HepG2 (cell line): Measurements from ENCODE around the gene ACSBG1.

ENCODE experiments used
- ELF3 ChIP-seq: IDR thresholded peaks from 2 replicates; pipeline ENCODE4 v1.6.1; 2016; ENCODE audit warnings: missing genetic modification reagents, missing compliant biosample characterization
- JUN ChIP-seq: sonication (generic); formaldehyde crosslinking; IDR thresholded peaks from 2 replicates; pipeline ENCODE4 v1.4.0; 2020; ENCODE audit warnings: mild to moderate bottlenecking, missing genetic modification reagents
- JUND ChIP-seq: sonication (generic); formaldehyde crosslinking; IDR thresholded peaks from 2 replicates; pipeline ENCODE4 v1.8.0; 2022; ENCODE audit warnings: mild to moderate bottlenecking, missing genetic modification reagents
- MXD4 ChIP-seq: IDR thresholded peaks from 2 replicates; pipeline ENCODE4 v1.6.1; 2016; ENCODE audit warnings: mild to moderate bottlenecking, missing biosample characterization, missing genetic modification reagents
- PCBP2 ChIP-seq: fragments of 200-400 bp; formaldehyde crosslinking; optimal IDR thresholded peaks from 2 replicates; pipeline ENCODE3; 2018; ENCODE audit warnings: low read length, low read depth; ENCODE audit not compliant: poor library complexity, severe bottlenecking
- RBAK ChIP-seq: sonication (generic); formaldehyde crosslinking; IDR thresholded peaks from 2 replicates; pipeline ENCODE4 v1.5.1; 2020; ENCODE audit warnings: mild to moderate bottlenecking, missing genetic modification reagents
- SMAD3 ChIP-seq: sonication (generic); formaldehyde crosslinking; IDR thresholded peaks from 2 replicates; pipeline ENCODE4 v1.4.0; 2020; ENCODE audit warnings: missing genetic modification reagents
- U2AF1 ChIP-seq: fragments of 200-400 bp; formaldehyde crosslinking; optimal IDR thresholded peaks from 2 replicates; pipeline ENCODE3; 2017; ENCODE audit warnings: mild to moderate bottlenecking, low read depth, low read length
- ZNF501 ChIP-seq: sonication (generic); formaldehyde crosslinking; IDR thresholded peaks from 2 replicates; pipeline ENCODE4 v1.5.1; 2020; ENCODE audit warnings: mild to moderate bottlenecking, moderate library complexity, missing genetic modification reagents
- TF ChIP-seq, protein P1 (sequence below): sonication (generic); formaldehyde crosslinking; IDR thresholded peaks from 2 replicates; pipeline ENCODE4 v1.4.0; 2020; ENCODE audit warnings: missing genetic modification reagents
- TF ChIP-seq, protein P2 (sequence below): sonication (generic); formaldehyde crosslinking; IDR thresholded peaks from 2 replicates; pipeline ENCODE4 v1.4.0; 2020; ENCODE audit warnings: missing genetic modification reagents, borderline replicate concordance

GRCh38 chr15:78149805-78150751, 84.3 kb downstream of the ACSBG1 start:
- no peak for TF ChIP-seq ZNF501 (CRISPR knock-in tag)
- TF ChIP-seq, protein P1, sequence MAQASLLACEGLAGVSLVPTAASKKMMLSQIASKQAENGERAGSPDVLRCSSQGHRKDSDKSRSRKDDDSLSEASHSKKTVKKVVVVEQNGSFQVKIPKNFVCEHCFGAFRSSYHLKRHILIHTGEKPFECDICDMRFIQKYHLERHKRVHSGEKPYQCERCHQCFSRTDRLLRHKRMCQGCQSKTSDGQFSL (CRISPR knock-in tag) = no peak
- no peak for TF ChIP-seq U2AF1
- TF ChIP-seq JUN (CRISPR knock-in tag) = no peak
- no peak for TF ChIP-seq PCBP2
- TF ChIP-seq RBAK (CRISPR knock-in tag) = no peak
- no peak; the same call in 1 of the 2 replicates for TF ChIP-seq MXD4 (CRISPR knock-in tag)
- TF ChIP-seq ELF3 (CRISPR knock-in tag) = no peak
- TF ChIP-seq JUND = no peak
- TF ChIP-seq SMAD3 = no peak
- TF ChIP-seq, protein P2, sequence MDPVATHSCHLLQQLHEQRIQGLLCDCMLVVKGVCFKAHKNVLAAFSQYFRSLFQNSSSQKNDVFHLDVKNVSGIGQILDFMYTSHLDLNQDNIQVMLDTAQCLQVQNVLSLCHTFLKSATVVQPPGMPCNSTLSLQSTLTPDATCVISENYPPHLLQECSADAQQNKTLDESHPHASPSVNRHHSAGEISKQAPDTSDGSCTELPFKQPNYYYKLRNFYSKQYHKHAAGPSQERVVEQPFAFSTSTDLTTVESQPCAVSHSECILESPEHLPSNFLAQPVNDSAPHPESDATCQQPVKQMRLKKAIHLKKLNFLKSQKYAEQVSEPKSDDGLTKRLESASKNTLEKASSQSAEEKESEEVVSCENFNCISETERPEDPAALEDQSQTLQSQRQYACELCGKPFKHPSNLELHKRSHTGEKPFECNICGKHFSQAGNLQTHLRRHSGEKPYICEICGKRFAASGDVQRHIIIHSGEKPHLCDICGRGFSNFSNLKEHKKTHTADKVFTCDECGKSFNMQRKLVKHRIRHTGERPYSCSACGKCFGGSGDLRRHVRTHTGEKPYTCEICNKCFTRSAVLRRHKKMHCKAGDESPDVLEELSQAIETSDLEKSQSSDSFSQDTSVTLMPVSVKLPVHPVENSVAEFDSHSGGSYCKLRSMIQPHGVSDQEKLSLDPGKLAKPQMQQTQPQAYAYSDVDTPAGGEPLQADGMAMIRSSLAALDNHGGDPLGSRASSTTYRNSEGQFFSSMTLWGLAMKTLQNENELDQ = no peak
